ENCODE measurements around the gene PRR19. TPM values are rescaled to one million over a fixed set of nuclear protein-coding genes. Genes with fewer than 3 reads are reported as not detected.

The PRR19 gene
- total and polyA plus RNA-seq, 2 donors (not counting 1 experiment from before 2014, with no cell fraction given), result 0.39 to 0.54 TPM

DNA sequence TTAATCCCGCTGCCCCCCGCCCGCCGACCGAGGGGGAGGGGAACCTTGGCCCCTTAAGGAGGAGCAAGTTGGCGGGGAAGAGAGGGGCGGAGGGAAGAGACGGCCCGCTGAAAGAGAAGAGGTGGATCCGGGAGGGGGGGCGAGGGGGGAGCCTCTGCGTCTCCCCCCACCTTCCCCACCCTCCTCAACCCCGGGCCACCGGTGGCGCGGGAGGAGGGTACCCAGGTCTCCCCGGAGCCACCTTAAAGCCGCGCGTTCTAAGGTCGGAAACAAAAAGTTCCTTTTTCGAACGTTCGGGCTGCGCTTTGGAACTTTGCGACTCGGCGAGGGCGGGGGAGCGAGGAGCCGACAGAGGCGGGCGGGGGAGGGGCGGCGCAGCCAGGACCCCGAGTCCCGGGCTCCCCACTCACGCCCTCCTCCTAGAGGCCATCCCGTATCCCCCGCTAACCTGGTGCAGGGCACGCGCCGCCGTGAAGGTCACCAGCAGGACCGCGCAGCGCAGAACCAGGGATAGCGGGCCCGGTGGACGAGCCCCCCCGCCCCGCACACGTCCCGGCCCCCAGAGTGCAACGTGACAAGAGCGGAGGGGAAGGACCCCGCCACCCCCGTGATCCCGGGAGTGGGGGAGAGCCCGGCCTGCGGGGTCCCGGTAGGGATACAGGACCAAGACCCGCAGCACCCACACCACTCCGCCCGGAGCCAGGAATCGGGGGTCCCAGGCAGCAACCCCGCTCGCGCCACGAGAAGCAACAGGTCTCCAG is 47.7 kb upstream of the PRR19 start:
- WGBS (ENCODE audit: insufficient coverage), result under 1% methylated on average over 42 of the region's 70 CpGs
- peak; percentile 53 for ATAC-seq (ENCODE audit: low read depth)
- Histone ChIP-seq H3K27ac (ENCODE audit: low read length in 2 of 2) (peak overlapping the region; percentile 85 to 94), H3K79me2 (ENCODE audit: control insufficient read depth, insufficient read depth, low read length) (peaks cover 30% of the 10 kb centered on the region), H3K9ac (ENCODE audit: low read length) (peak overlapping the region; percentile 95), H3K4me2 (replicated peaks; ENCODE audit: low read depth, low read length, poor library complexity, severe bottlenecking) (peak overlapping the region; percentile 99), H2AFZ (ENCODE audit: insufficient read depth, low read depth, low read length, poor library complexity, severe bottlenecking) (peak overlapping the region; percentile 22), H3K27me3 (replicated peaks in 1 of 4; ENCODE audit: control extremely low read depth in 1 of 4, control insufficient read depth in 3 of 4, insufficient read depth in 4 of 4, low read length in 3 of 4) (peaks cover 0 to 4% (median 0%) of the 10 kb centered on the region in 4 experiments), H3K4me1 (ENCODE audit: control insufficient read depth in 2 of 2, insufficient read depth in 2 of 2, low read length in 2 of 2) (peaks cover 23 to 41% of the 10 kb centered on the region in 2 donors), H4K20me1 (ENCODE audit: control insufficient read depth, insufficient read depth, low read length, poor library complexity, severe bottlenecking) (peaks cover 26% of the 10 kb centered on the region), H3K9me3 (ENCODE audit: control extremely low read depth in 1 of 3, control insufficient read depth in 2 of 3, insufficient read depth in 1 of 3, low read length in 2 of 3) (no peaks in the 10 kb centered on the region), H3K4me3 (ENCODE audit: control extremely low read depth in 1 of 5, extremely low read depth in 1 of 5, insufficient read depth in 1 of 5, low read depth in 2 of 5, low read length in 4 of 5) (peak overlapping the region; percentile 35 to 100 (median 99)), H3K36me3 (replicated peaks in 1 of 2; ENCODE audit: control extremely low read depth in 1 of 2, control insufficient read depth in 1 of 2, extremely low read depth in 1 of 2, insufficient read depth in 2 of 2, low read length in 1 of 2) (peaks cover 2 to 10% of the 10 kb centered on the region in 2 experiments)
- Mint-ChIP-seq H3K4me1 (peaks cover 26% of the 10 kb centered on the region), H3K27ac (peak overlapping the region; percentile 96), H3K4me3 (peak overlapping the region; percentile 85), H3K9me3 (ENCODE audit: insufficient read depth) (no peaks in the 10 kb centered on the region), H3K27me3 (no peaks in the 10 kb centered on the region)
- intact Hi-C loops (cut with micrococcal nuclease), result loop anchor here (1.0 kb wide), 2 partner anchors 11 to 29 kb away; no protein-coding TSS in a partner anchor
- POLR2A ChIA-PET, result no interaction called here
- CTCF ChIA-PET, result interaction anchor here (0.6 to 1.0 kb wide), 2 partner anchors 10 to 25 kb away, joined by 3 read pairs; no protein-coding TSS in a partner anchor
- DNase-seq, result peak; percentile 91
- TF ChIP-seq, protein P1, sequence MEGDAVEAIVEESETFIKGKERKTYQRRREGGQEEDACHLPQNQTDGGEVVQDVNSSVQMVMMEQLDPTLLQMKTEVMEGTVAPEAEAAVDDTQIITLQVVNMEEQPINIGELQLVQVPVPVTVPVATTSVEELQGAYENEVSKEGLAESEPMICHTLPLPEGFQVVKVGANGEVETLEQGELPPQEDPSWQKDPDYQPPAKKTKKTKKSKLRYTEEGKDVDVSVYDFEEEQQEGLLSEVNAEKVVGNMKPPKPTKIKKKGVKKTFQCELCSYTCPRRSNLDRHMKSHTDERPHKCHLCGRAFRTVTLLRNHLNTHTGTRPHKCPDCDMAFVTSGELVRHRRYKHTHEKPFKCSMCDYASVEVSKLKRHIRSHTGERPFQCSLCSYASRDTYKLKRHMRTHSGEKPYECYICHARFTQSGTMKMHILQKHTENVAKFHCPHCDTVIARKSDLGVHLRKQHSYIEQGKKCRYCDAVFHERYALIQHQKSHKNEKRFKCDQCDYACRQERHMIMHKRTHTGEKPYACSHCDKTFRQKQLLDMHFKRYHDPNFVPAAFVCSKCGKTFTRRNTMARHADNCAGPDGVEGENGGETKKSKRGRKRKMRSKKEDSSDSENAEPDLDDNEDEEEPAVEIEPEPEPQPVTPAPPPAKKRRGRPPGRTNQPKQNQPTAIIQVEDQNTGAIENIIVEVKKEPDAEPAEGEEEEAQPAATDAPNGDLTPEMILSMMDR (IDR thresholded peaks at IDR 0.05), result no peak
- TF ChIP-seq EZH2 (IDR thresholded peaks at IDR 0.05; ENCODE audit: borderline replicate concordance, insufficient read depth, low read depth, low read length, poor library complexity, severe bottlenecking), result no peak

All from B cell (primary cell).